Stimulated activated CD8-positive, alpha-beta memory T cell treated with anti-CD3 and anti-CD28 coated beads, Interleukin-4, amount 100 ng/mL, for 4 hours (primary cell): ENCODE measurements around the gene GPR160.
"Not testable (repeated sequence)": the region's sequence is repeated elsewhere in the genome, so short reads cannot be mapped to it uniquely, and the experiment has no call there.

Experiments used
- DNase-seq, 2 donors: peaks; one replicate each; pipeline ENCODE4 v3.0.0-alpha.2; 2020; ENCODE audit warnings: low read depth in 2 of 2, low spot score in 1 of 2

GPR160 gene, protein sequence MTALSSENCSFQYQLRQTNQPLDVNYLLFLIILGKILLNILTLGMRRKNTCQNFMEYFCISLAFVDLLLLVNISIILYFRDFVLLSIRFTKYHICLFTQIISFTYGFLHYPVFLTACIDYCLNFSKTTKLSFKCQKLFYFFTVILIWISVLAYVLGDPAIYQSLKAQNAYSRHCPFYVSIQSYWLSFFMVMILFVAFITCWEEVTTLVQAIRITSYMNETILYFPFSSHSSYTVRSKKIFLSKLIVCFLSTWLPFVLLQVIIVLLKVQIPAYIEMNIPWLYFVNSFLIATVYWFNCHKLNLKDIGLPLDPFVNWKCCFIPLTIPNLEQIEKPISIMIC

DNA sequence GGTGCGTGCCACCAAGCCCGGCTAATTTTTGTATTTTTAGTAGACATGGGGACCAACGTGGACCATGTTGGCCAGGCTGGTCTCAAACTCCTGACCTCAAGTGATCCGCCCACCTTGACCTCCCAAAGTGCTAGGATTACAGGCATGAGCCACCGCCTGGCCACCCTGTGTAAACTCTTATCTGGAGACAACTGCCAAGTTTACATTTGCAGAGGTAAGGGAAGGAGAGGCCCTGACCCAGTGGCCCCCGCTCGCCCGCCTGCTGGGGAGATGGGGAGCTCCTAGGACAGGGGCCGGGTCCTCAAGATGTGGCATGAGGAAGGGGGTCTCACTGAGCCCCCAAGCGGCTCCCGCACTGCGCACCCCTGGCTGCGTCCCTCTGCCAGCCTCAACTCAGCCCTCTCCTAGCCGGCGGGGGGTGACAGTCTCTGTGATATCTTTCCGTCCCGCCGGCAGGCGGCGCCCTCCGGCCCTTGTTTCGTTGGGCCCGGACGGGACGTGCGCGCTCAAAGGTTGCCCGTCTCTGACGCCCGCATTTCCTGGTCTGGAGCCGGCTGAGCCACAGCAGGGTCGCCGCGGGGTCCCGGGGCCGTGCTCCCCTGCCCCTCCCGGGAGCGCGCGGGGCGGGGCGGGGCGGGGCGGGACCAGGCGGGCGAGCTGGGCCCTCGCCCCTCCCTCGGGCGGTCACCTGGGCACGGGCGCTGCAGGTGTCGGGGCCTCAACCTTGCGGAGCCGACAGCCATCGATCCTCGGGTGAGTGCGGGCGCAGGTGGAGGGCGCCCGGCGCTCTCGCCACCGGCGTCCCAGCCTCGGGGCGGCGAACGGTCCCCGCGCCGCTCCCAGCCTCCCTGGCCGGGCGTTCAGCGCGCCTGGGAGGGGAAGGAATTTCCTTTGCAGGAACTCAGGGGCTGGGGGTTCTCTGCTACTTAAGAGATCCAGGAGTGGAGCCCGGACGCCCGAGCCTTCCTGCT, at the start of gene GPR160:
Gene GPR160 (plus strand): TSS at position 533 of the 971 bp plus-strand sequence. CDS start 45,978 bp downstream, outside the sequence.
- peak; percentile 44 to 52 for DNase-seq

- DNase-seq = no peak
These were observed 47.4 kb upstream of the GPR160 start for GRCh38 chr3:169990431-169990830.

- no peak for DNase-seq
These were observed 45.6 kb upstream of the GPR160 start for GRCh38 chr3:169992156-169992555.

DNA sequence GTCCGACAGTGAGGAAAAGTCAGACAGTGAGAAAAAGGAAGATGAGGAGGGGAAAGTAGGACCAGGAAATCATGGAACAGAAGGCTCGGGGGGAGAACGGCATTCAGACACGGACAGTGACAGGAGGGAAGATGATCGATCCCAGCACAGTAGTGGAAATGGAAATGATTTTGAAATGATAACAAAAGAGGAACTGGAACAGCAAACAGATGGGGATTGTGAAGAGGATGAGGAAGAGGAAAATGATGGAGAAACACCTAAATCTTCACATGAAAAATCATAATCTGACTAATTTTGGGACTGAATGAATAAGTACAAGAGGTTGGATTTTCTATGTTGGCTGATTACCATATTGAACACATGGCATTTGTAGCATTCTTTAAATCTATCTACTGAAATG, 45.0 kb upstream of the GPR160 start:
- DNase-seq = no peak

- no peak for DNase-seq
These were observed 44.0 kb upstream of the GPR160 start for GRCh38 chr3:169993761-169994160.

- no peak for DNase-seq
These were observed 41.7 kb upstream of the GPR160 start for GRCh38 chr3:169996063-169996462.

DNA sequence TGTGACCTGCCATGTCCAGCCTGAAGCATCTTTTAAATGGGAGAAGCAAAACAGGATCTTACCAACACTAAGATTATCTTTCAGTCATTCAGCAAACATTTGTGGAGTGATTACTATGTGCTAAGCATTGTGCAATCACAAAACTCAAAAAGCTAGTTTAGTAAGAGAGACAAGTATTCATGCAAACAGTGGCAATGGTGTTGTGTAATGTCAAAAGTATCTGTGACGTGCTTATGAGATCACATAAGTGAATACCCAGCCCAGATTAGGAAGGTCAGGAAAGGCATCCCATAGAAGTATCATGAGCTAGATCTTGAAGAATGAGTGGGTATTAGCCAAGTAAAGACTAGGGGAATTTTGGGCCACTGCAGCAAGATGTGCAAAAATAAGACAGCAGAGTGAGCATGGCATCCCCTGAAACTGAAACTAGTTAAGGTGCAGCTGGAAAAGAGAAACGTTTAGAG, 39.1 kb upstream of the GPR160 start:
- DNase-seq = no peak

DNA sequence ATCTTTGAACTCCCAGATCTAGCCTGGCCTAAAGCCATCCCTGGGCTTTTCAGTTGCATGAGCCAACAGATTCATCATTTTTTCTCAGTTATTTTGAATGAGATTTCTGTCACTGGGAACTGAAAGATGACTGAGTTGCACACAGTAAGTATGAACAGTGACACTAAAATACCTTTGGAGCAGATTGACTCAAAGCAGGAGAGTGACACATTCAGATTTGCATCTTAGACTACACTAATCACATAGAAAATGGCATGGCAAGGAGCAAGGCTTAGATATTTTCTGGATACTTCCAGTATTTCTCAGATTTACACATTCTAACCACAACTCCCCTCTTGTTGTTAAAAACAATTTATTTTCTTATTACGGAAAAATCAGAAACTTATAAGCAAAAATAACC, 38.4 kb upstream of the GPR160 start:
- DNase-seq = no peak

DNA sequence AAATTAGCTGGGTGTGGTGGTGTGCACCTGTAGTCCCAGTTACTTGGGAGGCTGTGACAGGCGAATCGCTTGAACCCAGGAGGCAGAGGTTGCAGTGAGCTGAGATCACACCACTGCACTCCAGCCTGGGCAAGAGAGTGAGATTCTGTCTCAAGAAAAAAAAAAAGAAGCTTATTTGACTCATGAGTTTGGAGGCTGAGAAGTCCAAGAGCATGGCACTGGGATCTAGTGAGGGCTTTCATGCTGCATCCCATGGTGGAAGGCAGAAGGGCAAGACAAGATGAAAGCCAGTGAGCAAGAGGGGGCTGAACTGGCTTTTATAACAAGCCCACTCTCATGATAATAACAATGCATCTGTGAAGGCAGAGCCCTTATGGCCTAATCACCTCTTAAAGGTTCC, 37.7 kb upstream of the GPR160 start:
- no peak for DNase-seq

DNA sequence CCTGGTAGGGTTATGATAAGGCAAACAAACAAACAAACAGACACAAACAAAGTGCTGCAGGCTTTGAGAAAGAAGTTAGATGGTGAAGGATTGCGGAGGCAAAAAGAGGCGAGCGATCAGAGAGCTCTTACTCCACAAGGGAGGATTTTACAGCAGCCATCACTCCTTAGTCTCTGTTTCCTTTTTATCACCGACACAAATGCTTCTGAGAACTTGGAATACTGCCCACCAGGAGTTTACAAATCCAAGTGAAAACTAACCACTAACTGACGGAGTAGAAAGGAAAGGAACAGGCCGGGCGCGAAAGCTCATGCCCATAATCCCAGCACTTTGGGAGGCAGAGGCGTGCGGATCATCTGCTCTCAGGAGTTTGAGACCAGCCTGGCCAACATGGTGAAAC, 35.6 kb upstream of the GPR160 start:
- no peak for DNase-seq

DNA sequence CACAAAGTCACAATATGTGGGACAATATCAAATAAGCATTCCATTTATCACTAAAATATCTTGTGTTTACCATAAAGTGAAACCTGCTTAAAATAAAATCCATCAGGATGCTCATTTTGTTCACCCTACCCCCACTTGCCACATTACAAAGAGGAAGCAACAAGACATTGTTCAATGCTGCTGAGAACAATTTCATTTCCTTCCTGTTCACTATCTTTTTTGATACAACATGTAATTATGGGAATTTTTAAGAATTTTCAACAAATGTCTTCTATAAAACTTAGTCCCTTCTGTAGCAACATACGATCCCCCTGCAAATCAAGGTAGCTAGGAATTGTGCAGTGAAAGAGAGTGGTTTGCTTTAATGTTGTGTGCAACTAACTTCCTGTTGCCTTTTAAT, 34.9 kb upstream of the GPR160 start:
- no peak for DNase-seq

DNA sequence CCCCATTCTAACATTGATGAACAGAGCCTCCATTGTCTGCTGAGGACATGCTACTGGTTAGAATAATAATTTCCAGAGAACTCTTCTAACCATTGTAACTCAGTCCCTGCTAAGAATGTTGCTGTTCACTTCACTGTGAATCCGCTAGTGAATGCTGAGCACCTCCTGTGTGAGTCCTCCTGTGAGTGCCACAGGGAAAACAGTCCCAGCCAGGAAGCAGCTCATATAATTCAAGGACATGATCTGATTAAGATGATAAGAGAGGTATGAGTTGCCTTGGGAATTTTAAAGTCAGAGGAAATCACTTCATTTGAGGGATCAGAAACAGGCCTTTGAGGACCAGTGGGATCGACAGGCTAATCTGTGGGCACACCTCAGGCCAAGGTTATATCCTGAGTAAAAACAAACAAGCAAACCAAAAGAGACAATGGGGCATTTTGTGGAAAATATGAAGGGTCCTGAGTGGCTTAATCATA, 33.9 kb upstream of the GPR160 start:
- no peak for DNase-seq

DNA sequence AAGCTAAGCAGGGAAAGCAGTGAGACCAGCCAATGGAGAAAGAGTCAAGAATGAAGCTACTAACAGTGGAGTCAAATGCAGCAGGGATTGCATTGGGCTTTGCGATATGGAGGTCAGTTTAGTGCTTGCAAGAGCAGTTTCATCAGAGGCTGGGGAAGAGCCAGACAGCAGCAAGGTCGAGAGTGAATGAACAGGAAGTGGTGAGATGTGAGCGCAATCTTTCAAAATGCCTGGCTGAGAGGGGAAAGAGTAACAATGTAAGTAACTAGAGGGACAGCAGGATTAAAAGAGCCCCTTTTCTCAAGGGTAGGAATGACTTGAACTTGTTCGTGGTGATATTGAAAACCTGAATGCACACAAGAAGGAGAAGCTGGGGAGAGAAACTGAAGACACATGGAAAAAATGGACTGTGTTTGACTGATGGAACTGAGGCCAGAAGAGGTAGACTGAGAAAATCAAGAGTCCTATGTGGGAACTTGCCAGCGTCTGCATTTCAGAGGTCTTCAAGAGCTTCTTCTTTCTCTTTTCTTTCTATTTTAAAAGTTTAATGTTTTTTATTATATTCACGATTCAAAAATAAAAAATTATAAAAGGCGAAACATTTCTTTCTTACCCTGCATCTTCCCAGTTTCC, 30.6 kb upstream of the GPR160 start:
- DNase-seq = peak in 1 of 2 donors; percentile 1

DNA sequence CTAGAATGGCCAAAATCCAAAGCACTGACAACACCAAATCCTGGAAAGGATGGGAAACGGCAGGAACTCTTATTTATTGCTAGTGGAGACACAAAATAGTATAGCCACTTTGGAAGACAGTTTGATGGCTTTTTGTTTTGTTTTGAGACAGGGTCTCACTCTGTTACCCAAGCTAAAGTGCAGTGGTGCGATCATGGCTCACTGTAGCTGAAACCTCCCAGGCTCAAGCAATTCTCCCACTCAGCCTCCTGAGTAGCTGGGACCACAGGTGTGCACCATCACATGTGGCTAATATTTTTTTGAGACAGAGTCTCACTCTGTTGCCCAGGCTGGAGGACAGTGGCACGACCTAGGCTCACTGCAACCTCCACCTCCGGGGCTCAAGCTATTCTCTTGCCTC, 27.3 kb upstream of the GPR160 start:
- no peak for DNase-seq

DNA sequence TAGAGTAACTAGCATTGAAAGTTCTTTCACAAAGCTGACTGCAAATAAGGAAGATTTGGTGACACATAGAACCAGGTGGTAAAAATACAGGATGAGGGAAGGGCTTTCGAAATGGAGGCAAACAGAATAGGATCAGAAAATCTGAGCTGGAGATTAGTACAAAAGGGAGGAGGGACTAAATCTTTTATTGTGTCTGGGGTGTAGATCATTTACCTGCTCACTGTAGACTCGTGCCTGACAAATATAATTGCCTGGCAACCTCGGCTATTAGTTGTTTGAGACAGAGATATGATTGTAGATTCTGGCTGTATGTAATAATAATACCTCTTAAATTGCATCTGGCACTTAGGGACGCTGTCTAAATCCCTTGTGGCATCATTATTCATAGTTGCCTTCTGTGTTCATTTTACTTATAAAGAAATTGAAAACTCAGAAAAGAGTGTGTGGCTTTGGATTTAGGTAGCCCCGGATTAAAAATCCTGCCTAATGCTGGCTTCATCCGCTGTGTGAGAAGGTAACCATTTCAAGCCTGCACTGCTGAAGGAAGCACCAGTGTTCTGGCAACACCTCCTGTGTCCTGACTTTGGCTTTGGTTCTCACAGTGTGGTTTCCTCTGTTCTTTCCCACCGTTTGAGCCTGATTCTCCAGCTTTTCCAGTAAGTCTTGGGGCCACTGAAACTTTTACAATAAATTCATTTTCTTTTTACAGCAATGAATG, 25.0 kb upstream of the GPR160 start:
- DNase-seq = no peak

- DNase-seq = no peak
These were observed 21.7 kb upstream of the GPR160 start for GRCh38 chr3:170016057-170016456.

- not testable (repeated sequence) for DNase-seq
These were observed 18.5 kb upstream of the GPR160 start for GRCh38 chr3:170019306-170019705.

DNA sequence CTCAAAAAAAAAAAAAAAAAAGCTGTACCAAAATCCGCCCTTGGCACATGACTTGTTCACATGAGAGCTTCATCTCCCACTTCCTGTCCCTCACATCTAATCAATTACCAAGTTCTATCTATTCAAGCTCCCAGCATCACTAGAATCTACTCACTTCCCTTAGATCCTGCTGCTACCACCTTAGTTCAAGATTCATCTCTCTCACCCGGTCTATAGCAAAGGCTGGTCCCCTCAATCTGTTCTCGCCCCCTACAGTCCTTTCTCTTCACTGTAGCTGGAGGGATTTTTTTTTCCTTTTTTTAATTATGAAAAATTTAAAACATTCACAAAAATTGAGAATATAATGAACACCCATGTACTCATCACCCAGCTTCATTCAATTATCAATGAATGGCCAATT, 16.7 kb upstream of the GPR160 start:
- DNase-seq = no peak

DNA sequence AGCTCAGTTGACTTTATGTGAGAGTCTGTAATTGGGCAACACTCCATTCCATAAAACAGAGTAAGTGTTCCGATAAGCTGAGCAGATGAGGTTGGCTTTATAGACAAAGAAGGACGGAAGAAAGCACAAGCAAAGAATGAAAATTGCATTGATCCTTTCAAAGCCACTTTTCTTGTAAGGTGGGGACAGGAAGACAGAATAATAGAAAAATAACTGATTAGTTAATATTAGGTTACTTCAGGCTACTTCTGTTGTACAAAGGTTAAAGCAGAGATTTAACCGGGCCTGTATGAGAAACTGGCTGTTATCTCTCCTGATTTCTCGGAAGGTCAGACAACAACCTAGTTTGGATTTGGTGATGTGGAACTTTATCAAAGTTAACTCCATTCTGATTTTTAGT, 15.5 kb upstream of the GPR160 start:
- DNase-seq = no peak

- DNase-seq = no peak
These were observed 14.6 kb upstream of the GPR160 start for GRCh38 chr3:170023165-170023564.

DNA sequence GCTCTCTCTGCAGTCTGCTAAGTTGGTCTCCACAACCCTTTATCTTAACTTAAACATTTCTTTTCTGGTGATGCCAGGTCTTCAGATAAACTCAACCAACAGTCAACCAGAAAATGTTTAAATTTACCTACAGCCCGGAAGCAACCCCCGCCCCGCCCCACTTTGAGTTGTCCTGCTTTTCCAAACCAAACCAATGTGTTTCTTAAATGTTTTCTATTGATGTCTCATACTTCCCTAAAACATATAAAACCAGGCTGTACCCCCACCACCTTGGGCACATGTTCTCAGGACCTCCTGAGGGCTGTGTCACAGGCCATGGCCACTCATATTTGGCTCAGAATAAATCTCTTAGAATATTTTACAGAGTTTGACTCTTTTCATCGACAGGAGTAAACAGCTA, 13.2 kb upstream of the GPR160 start:
- no peak for DNase-seq
